Measurements from ENCODE around the gene GLG1.
A peak's percentile ranks its signal among the peaks of the same experiment; 100 is the strongest.

The GLG1 gene

GRCh38 chr16:74472540-74472939, 134.4 kb downstream of the GLG1 start:
- Histone ChIP-seq H3K27me3 (ENCODE audit: low read depth, low read length) (no peaks in the 10 kb centered on the region), H3K4me1 (ENCODE audit: low read length) (peaks cover 36% of the 10 kb centered on the region), H3K4me2 (ENCODE audit: low read length) (peak overlapping the region; percentile 62), H2AFZ (ENCODE audit: low read depth, low read length) (no peak overlapping the region), H3K36me3 (replicated peaks; ENCODE audit: low read depth, low read length) (peaks cover 56% of the 10 kb centered on the region), H3K27ac (ENCODE audit: low read length) (peak overlapping the region; percentile 85), H3K9ac (ENCODE audit: low read length) (peak overlapping the region; percentile 14), H4K20me1 (ENCODE audit: insufficient read depth, low read length) (0 out of 2 replicates have a peak, but pooled peaks cover 2% of the 10 kb centered on the region), H3K4me3 (ENCODE audit: low read length) (peak overlapping the region; percentile 35), H3K9me3 (ENCODE audit: insufficient read depth, low read length) (no peaks in the 10 kb centered on the region), H3K79me2 (ENCODE audit: low read length) (no peaks in the 10 kb centered on the region)
- no peak for TF ChIP-seq EZH2phosphoT487 (IDR thresholded peaks at IDR 0.05; ENCODE audit: low read depth)
- TF ChIP-seq CTCF (IDR thresholded peaks at IDR 0.05; ENCODE audit: low read depth, low read length) = no peak

GRCh38 chr16:74472010-74472409, 134.9 kb downstream of the GLG1 start:
- no peak for TF ChIP-seq CTCF (IDR thresholded peaks at IDR 0.05; ENCODE audit: low read depth, low read length)
- TF ChIP-seq EZH2phosphoT487 (IDR thresholded peaks at IDR 0.05; ENCODE audit: low read depth) = no peak
- no peaks in the 10 kb centered on the region for H4K20me1 ChIP-seq (ENCODE audit: insufficient read depth, low read length)
- H3K27me3 ChIP-seq (ENCODE audit: low read depth, low read length) = no peaks in the 10 kb centered on the region
- H3K36me3 ChIP-seq (replicated peaks; ENCODE audit: low read depth, low read length) = peaks cover 56% of the 10 kb centered on the region
- H3K9ac ChIP-seq (ENCODE audit: low read length) = peak overlapping the region; percentile 12; the same call in 1 of the 2 replicates
- H2AFZ ChIP-seq (ENCODE audit: low read depth, low read length) = no peak overlapping the region
- H3K4me2 ChIP-seq (ENCODE audit: low read length) = peak overlapping the region; percentile 62
- H3K9me3 ChIP-seq (ENCODE audit: insufficient read depth, low read length) = no peaks in the 10 kb centered on the region
- peak overlapping the region; percentile 35; the same call in 1 of the 2 replicates for H3K4me3 ChIP-seq (ENCODE audit: low read length)
- H3K27ac ChIP-seq (ENCODE audit: low read length) = peak overlapping the region; percentile 85
- H3K4me1 ChIP-seq (ENCODE audit: low read length) = peaks cover 32% of the 10 kb centered on the region
- H3K79me2 ChIP-seq (ENCODE audit: low read length) = no peaks in the 10 kb centered on the region

- no peaks in the 10 kb centered on the region for H4K20me1 ChIP-seq (ENCODE audit: insufficient read depth, low read length)
- H3K79me2 ChIP-seq (ENCODE audit: low read length) = no peaks in the 10 kb centered on the region
- TF ChIP-seq EZH2phosphoT487 (IDR thresholded peaks at IDR 0.05; ENCODE audit: low read depth) = no peak
- TF ChIP-seq CTCF (IDR thresholded peaks at IDR 0.05; ENCODE audit: low read depth, low read length) = no peak
- H3K4me3 ChIP-seq (ENCODE audit: low read length) = no peak overlapping the region
- H3K9ac ChIP-seq (ENCODE audit: low read length) = no peak overlapping the region
- H3K4me1 ChIP-seq (ENCODE audit: low read length) = peaks cover 30% of the 10 kb centered on the region
- H3K27ac ChIP-seq (ENCODE audit: low read length) = no peak overlapping the region
- peaks cover 55% of the 10 kb centered on the region for H3K36me3 ChIP-seq (replicated peaks; ENCODE audit: low read depth, low read length)
- H3K4me2 ChIP-seq (ENCODE audit: low read length) = no peak overlapping the region
- H3K9me3 ChIP-seq (ENCODE audit: insufficient read depth, low read length) = no peaks in the 10 kb centered on the region
- no peak overlapping the region for H2AFZ ChIP-seq (ENCODE audit: low read depth, low read length)
- no peaks in the 10 kb centered on the region for H3K27me3 ChIP-seq (ENCODE audit: low read depth, low read length)
Measured at GRCh38 chr16:74469946-74470478, 136.9 kb downstream of the GLG1 start.

GRCh38 chr16:74468807-74469525, 137.9 kb downstream of the GLG1 start:
- H3K36me3 ChIP-seq (replicated peaks; ENCODE audit: low read depth, low read length) = peaks cover 52% of the 10 kb centered on the region
- H3K27me3 ChIP-seq (ENCODE audit: low read depth, low read length) = no peaks in the 10 kb centered on the region
- no peak overlapping the region for H2AFZ ChIP-seq (ENCODE audit: low read depth, low read length)
- no peak for TF ChIP-seq CTCF (IDR thresholded peaks at IDR 0.05; ENCODE audit: low read depth, low read length)
- no peak for TF ChIP-seq EZH2phosphoT487 (IDR thresholded peaks at IDR 0.05; ENCODE audit: low read depth)
- no peak overlapping the region for H3K4me3 ChIP-seq (ENCODE audit: low read length)
- H3K9ac ChIP-seq (ENCODE audit: low read length) = no peak overlapping the region
- H4K20me1 ChIP-seq (ENCODE audit: insufficient read depth, low read length) = no peaks in the 10 kb centered on the region
- H3K4me1 ChIP-seq (ENCODE audit: low read length) = peaks cover 38% of the 10 kb centered on the region
- H3K4me2 ChIP-seq (ENCODE audit: low read length) = no peak overlapping the region
- no peak overlapping the region for H3K27ac ChIP-seq (ENCODE audit: low read length)
- H3K9me3 ChIP-seq (ENCODE audit: insufficient read depth, low read length) = no peaks in the 10 kb centered on the region
- no peaks in the 10 kb centered on the region for H3K79me2 ChIP-seq (ENCODE audit: low read length)
